22Rv1 (cell line): Measurements from ENCODE around the gene SPG7.

ENCODE experiments used
- H3K27ac ChIP-seq: fragments of 450-650 bp; 2 replicates; pipeline ENCODE4 v1.5.1; 2017
- CTCF ChIP-seq: fragments of 450-650 bp; IDR thresholded peaks from 2 replicates; pipeline ENCODE4 v1.5.1; 2017; ENCODE audit warnings: mild to moderate bottlenecking
- ZFX ChIP-seq: fragments of 450-650 bp; IDR thresholded peaks from 2 replicates; pipeline ENCODE4 v1.6.1; 2017; ENCODE audit warnings: antibody characterized with exemption, borderline replicate concordance

SPG7 gene

GRCh38 chr16:89593841-89594240, 85.6 kb downstream of the SPG7 start:
- no peak overlapping the region for H3K27ac ChIP-seq
- TF ChIP-seq ZFX (no peak), CTCF (no peak)

GRCh38 chr16:89595330-89596060, 87.3 kb downstream of the SPG7 start:
- TF ChIP-seq CTCF (no peak), ZFX (no peak)
- H3K27ac ChIP-seq: no peak overlapping the region

- H3K27ac ChIP-seq: no peak overlapping the region
- TF ChIP-seq ZFX (no peak), CTCF (no peak)
These were observed 88.0 kb downstream of the SPG7 start for GRCh38 chr16:89596061-89596689.

- TF ChIP-seq CTCF (no peak), ZFX (no peak)
- no peak overlapping the region for H3K27ac ChIP-seq
These were observed 88.9 kb downstream of the SPG7 start for GRCh38 chr16:89596957-89597649.

GRCh38 chr16:89598199-89598598, 90.0 kb downstream of the SPG7 start:
- no peak overlapping the region for H3K27ac ChIP-seq
- TF ChIP-seq ZFX (no peak), CTCF (no peak)

GRCh38 chr16:89599451-89599858, 91.3 kb downstream of the SPG7 start:
- TF ChIP-seq ZFX (no peak), CTCF (peak; percentile 62)
- no peak overlapping the region for H3K27ac ChIP-seq

- H3K27ac ChIP-seq: no peak overlapping the region
- no peak for TF ChIP-seq ZFX
These were observed 91.7 kb downstream of the SPG7 start for GRCh38 chr16:89599902-89600301.
